WI38 (cell line): ENCODE data around the gene LRCH4.
"Not testable (repeated sequence)": the region's sequence is repeated elsewhere in the genome, so short reads cannot be mapped to it uniquely, and the experiment has no call there.

Experiments
- H3K4me3 ChIP-seq: 2 replicates; pipeline ENCODE4 v1.5.1; 2011; ENCODE audit warnings: low read depth, mild to moderate bottlenecking, control low read depth, low read length
- CTCF ChIP-seq: IDR thresholded peaks from 2 replicates; pipeline ENCODE4 v1.5.1; 2012; ENCODE audit warnings: low read depth, mild to moderate bottlenecking, control low read depth, low read length

The LRCH4 gene

GRCh38 chr7:100568896-100569844, 16.8 kb downstream of the LRCH4 start:
- no peak overlapping the region for H3K4me3 ChIP-seq
- peak; percentile 34; the same call in 1 of the 2 replicates for TF ChIP-seq CTCF

GRCh38 chr7:100568176-100568895, 17.6 kb downstream of the LRCH4 start:
- TF ChIP-seq CTCF: no peak
- no peak overlapping the region for H3K4me3 ChIP-seq

DNA sequence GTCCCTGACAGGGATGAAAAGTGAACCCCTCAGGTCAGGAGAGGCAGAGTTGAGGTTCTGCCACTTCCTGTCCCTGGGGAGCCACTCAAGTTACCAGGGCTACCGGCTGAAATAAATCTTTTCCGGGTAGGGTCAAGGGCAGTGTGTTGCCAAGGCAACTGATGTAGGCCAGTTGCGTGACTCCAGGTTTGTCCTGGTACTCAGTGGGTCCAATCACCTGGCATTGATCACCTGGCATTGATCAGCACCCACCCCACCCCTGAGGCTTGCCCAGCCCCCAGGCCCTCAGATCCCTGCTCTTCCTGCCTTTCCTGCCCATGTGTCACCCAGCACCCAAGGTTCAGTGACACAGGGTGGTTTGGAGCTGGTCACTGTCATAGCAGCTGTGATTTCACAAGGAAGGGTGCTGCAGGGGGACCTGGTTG, 18.2 kb downstream of the LRCH4 start:
- TF ChIP-seq CTCF: no peak
- H3K4me3 ChIP-seq: no peak overlapping the region

GRCh38 chr7:100567031-100567730, 18.7 kb downstream of the LRCH4 start:
- no peak for TF ChIP-seq CTCF

DNA sequence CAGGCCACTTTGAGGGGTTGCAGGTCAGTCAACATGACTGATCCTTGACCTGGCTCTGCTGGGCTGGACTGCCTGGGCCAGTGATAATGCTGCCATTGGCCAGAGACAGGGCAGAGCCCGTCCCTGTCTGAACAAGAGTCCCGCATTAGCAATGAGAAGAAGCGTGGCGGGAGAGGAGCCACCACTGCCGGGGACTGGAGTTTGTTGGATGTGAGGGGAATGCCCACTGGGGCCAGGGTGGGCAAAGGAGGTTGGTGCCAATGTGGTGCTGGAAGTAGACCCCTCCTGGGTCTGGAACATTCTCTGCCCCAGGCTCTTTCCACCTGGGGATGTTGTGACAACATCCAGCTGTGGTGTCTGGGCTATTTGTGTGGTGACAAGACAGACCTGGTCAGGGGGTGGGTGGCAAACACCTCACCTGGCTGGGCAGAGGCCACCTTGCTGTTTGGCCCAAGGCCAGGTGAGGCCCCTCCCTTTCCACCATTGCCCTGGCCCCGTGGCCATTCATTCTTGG, 19.9 kb downstream of the LRCH4 start:
- no peak overlapping the region for H3K4me3 ChIP-seq
- no peak for TF ChIP-seq CTCF

More at GRCh38 chr7:100567031-100567730, 18.7 kb downstream of the LRCH4 start:
- H3K4me3 ChIP-seq: no peak overlapping the region

DNA sequence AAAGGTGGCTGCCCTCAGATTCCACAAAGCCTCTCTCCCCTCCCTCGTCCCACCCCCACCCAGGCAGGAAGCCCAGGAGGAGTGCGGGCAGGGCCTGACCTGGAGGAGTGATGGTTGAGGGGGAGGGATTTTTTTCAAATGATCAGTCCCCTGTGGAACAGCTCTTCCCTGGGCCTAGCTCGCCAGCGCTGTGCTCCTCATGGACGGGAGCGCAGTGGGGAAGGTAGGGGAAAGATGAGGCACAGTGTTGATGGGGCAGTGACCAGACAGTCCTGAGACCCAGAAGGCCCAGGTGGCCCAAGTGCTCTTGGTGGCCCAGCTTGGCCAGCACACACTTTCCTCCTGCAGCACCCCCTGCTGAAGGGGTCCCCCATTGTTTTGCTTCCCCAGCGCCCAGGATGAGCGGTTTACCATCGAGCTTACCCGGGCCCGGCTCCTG, 20.8 kb downstream of the LRCH4 start:
- H3K4me3 ChIP-seq: no peak overlapping the region
- TF ChIP-seq CTCF: no peak

- H3K4me3 ChIP-seq: not testable (repeated sequence)
These were observed 21.5 kb downstream of the LRCH4 start for GRCh38 chr7:100564405-100564804.
